GM06990 (cell line): ENCODE measurements around the gene OR10H4.
"Not testable (repeated sequence)": the region's sequence is repeated elsewhere in the genome, so short reads cannot be mapped to it uniquely, and the experiment has no call there.

Experiments used
- DNase-seq: peaks from one replicate; pipeline ENCODE4 v3.0.0-alpha.2; 2011; ENCODE audit not compliant: insufficient read length; ENCODE audit errors: extremely low read depth
- H3K27me3 ChIP-seq: replicated peaks from 2 replicates; pipeline ENCODE4 v1.6.0; 2011; ENCODE audit warnings: low read length; ENCODE audit not compliant: control insufficient read depth, insufficient read depth
- H3K36me3 ChIP-seq: 2 replicates; pipeline ENCODE4 v1.5.1; 2011; ENCODE audit warnings: low read length; ENCODE audit not compliant: control insufficient read depth, insufficient read depth
- H3K4me3 ChIP-seq: replicated peaks from 2 replicates; pipeline ENCODE4 v1.5.1; 2011; ENCODE audit warnings: low read depth, mild to moderate bottlenecking, control low read depth, low read length
- CTCF ChIP-seq: IDR thresholded peaks from 2 replicates; pipeline ENCODE4 v1.5.1; 2011; ENCODE audit warnings: low read length, control low read depth, mild to moderate bottlenecking, inconsistent platforms; ENCODE audit not compliant: insufficient read depth, poor library complexity, severe bottlenecking

The OR10H4 gene

GRCh38 chr19:15977690-15978089 lies 28.9 kb downstream of the OR10H4 start:
- H3K36me3 ChIP-seq, result no peaks in the 10 kb centered on the region
- no peak for TF ChIP-seq CTCF
- no peaks in the 10 kb centered on the region; the same call in 1 of the 2 replicates for H3K27me3 ChIP-seq
- H3K4me3 ChIP-seq, result no peak overlapping the region
- no peak for DNase-seq

- TF ChIP-seq CTCF, result no peak
- Histone ChIP-seq H3K4me3 (no peak overlapping the region), H3K36me3 (no peaks in the 10 kb centered on the region), H3K27me3 (no peaks in the 10 kb centered on the region; the same call in 1 of the 2 replicates)
- DNase-seq, result no peak
Observed at GRCh38 chr19:15979293-15979692, 30.5 kb downstream of the OR10H4 start.

GRCh38 chr19:15985831-15986230 lies 37.0 kb downstream of the OR10H4 start:
- not testable (repeated sequence) for DNase-seq, H3K27me3 ChIP-seq, H3K36me3 ChIP-seq, H3K4me3 ChIP-seq

- H3K27me3 ChIP-seq, result no peaks in the 10 kb centered on the region
- no peak for TF ChIP-seq CTCF
- H3K36me3 ChIP-seq, result no peaks in the 10 kb centered on the region
- no peak overlapping the region for H3K4me3 ChIP-seq
- no peak for DNase-seq
Observed at GRCh38 chr19:15986701-15987100, 37.9 kb downstream of the OR10H4 start.

- no peak for DNase-seq
- Histone ChIP-seq H3K4me3 (no peak overlapping the region), H3K27me3 (no peaks in the 10 kb centered on the region; the same call in 1 of the 2 replicates), H3K36me3 (no peaks in the 10 kb centered on the region)
- no peak for TF ChIP-seq CTCF
Observed at GRCh38 chr19:15989889-15990288, 41.1 kb downstream of the OR10H4 start.

GRCh38 chr19:15991602-15992001 lies 42.8 kb downstream of the OR10H4 start:
- H3K27me3 ChIP-seq, result no peaks in the 10 kb centered on the region; the same call in 1 of the 2 replicates

More at GRCh38 chr19:15991602-15992001, 42.8 kb downstream of the OR10H4 start:
- H3K36me3 ChIP-seq, result no peaks in the 10 kb centered on the region
- DNase-seq, result no peak
- no peak for TF ChIP-seq CTCF
- H3K4me3 ChIP-seq, result no peak overlapping the region
